H1 (cell line): ENCODE results near the gene SLC5A10.
A peak's percentile ranks its signal among the peaks of the same experiment; 100 is the strongest.

ENCODE experiments used
- CHD2 ChIP-seq: IDR thresholded peaks from 2 replicates; pipeline ENCODE4 v1.6.1; 2012; ENCODE audit warnings: low read length, improper control_type of control experiment
- CTCF ChIP-seq, 3 experiments: IDR thresholded peaks; 1 replicate in 2 of 3; 2 replicates in 1 of 3; pipeline versions ENCODE4 v1.5.1 to v1.6.1; 2011; ENCODE audit warnings: low read length in 3 of 3, mild to moderate bottlenecking in 3 of 3, inconsistent platforms in 2 of 3, low read depth in 1 of 3, moderate library complexity in 1 of 3; ENCODE audit not compliant: insufficient read depth in 1 of 3; ENCODE audit errors: control extremely low read depth in 1 of 3
- KDM4A ChIP-seq: IDR thresholded peaks from one replicate; pipeline ENCODE4 v1.7.1; 2012; ENCODE audit warnings: low read depth, mild to moderate bottlenecking, moderate library complexity, low read length, inconsistent platforms; ENCODE audit not compliant: severe bottlenecking
- POLR2A ChIP-seq, 2 experiments: IDR thresholded peaks; 1 replicate in 1 of 2; 2 replicates in 1 of 2; pipeline ENCODE4 v1.6.1; 2011; ENCODE audit warnings: low read depth in 2 of 2, low read length in 2 of 2, mild to moderate bottlenecking in 2 of 2; ENCODE audit errors: control extremely low read depth in 1 of 2
- POLR2AphosphoS5 ChIP-seq: IDR thresholded peaks from 2 replicates; pipeline ENCODE4 v1.6.1; 2011; ENCODE audit warnings: low read depth, low read length
- RXRA ChIP-seq: IDR thresholded peaks from 2 replicates; pipeline ENCODE4 v1.6.1; 2011; ENCODE audit warnings: low read depth, mild to moderate bottlenecking, low read length, moderate library complexity; ENCODE audit not compliant: insufficient read depth
- SP1 ChIP-seq: IDR thresholded peaks from 2 replicates; pipeline ENCODE4 v1.6.1; 2011; ENCODE audit warnings: low read depth, low read length
- TAF1 ChIP-seq: IDR thresholded peaks from 2 replicates; pipeline ENCODE4 v1.6.1; 2011; ENCODE audit warnings: mild to moderate bottlenecking, low read depth, low read length
- TCF12 ChIP-seq: IDR thresholded peaks from 2 replicates; pipeline ENCODE4 v1.6.1; 2011; ENCODE audit warnings: low read depth, mild to moderate bottlenecking, low read length

DNA sequence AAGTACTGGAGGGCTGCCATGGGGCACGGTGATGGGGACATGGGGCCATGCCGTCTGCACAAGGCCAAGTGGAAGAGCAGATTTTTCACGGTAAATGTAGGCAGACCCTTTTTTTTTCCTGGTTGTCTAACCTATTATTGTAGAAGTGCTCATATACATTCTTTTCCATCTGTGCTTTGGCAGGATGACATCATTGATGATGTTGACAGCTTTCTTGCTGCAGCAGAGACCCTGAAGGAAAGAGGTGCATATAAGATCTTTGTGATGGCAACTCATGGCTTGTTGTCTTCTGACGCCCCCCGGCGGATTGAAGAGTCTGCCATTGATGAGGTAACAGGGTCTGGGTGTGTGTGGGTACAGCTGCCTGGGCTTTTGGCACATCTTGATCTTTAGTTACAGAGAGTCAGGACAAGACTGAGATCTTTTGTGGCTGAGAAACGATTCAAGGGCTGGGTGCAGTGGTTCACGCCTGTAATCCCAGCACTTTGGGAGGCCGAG, 23.3 kb upstream of the SLC5A10 start:
- TF ChIP-seq CHD2 (no peak), CTCF (IDR thresholded peaks at IDR 0.05; ENCODE audit: control extremely low read depth in 1 of 3, insufficient read depth in 1 of 3, low read depth in 1 of 3, low read length in 3 of 3) (0 out of 4 replicates have a peak, but pooled peaks of 1 of the 3 experiments have one; percentile 12), TCF12 (no peak), POLR2A (IDR thresholded peaks at IDR 0.05; ENCODE audit: control extremely low read depth in 1 of 2, low read depth in 2 of 2, low read length in 2 of 2) (no peak), RXRA (no peak), POLR2AphosphoS5 (no peak), KDM4A (no peak), TAF1 (no peak), SP1 (no peak)
